SJCRH30 (cell line): ENCODE measurements around the gene RXFP1. TPM values are rescaled to one million over a fixed set of nuclear protein-coding genes. Genes with fewer than 3 reads are reported as not detected.
"Not testable (repeated sequence)": the region's sequence is repeated elsewhere in the genome, so short reads cannot be mapped to it uniquely, and the experiment has no call there.

Experiments
- DNase-seq, 2 experiments: peaks; one replicate each; pipeline ENCODE4 v3.0.0-alpha.2; 2015 to 2020
- H3K27ac ChIP-seq: fragments of 250-450 bp; sonication (Bioruptor Pico); 2 replicates; pipeline ENCODE4 v1.5.1; 2020; ENCODE audit warnings: mild to moderate bottlenecking, moderate library complexity
- H3K27me3 ChIP-seq: fragments of 250-450 bp; sonication (Bioruptor Pico); 2 replicates; pipeline ENCODE4 v1.5.1; 2020; ENCODE audit warnings: mild to moderate bottlenecking, moderate library complexity
- H3K36me3 ChIP-seq: fragments of 250-450 bp; sonication (Bioruptor Pico); 2 replicates; pipeline ENCODE4 v1.5.1; 2020; ENCODE audit warnings: mild to moderate bottlenecking, moderate library complexity
- H3K4me1 ChIP-seq: fragments of 250-450 bp; sonication (Bioruptor Pico); 2 replicates; pipeline ENCODE4 v1.5.1; 2020; ENCODE audit warnings: mild to moderate bottlenecking, moderate library complexity
- H3K4me3 ChIP-seq: fragments of 250-450 bp; sonication (Bioruptor Pico); 2 replicates; pipeline ENCODE4 v1.5.1; 2020; ENCODE audit warnings: mild to moderate bottlenecking, moderate library complexity
- H3K9me3 ChIP-seq: fragments of 250-450 bp; sonication (Bioruptor Pico); replicated peaks from 2 replicates; pipeline ENCODE4 v1.5.1; 2020; ENCODE audit warnings: mild to moderate bottlenecking, moderate library complexity
- total RNA-seq: library from RNA; depleted of rRNA; stranded (reverse); fragments of >200 nt; shearing (Covaris generic); gene quantifications from 2 replicates; pipeline ENCODE4 v1.2.3, GENCODE V29; 2014

Gene RXFP1
- total RNA-seq, 1 experiment from 2014 or later: 0.08 TPM

GRCh38 chr4:158621729-158622128 is 100.0 kb downstream of the RXFP1 start:
- Histone ChIP-seq H3K27ac (no peak overlapping the region), H3K9me3 (no peaks in the 10 kb centered on the region), H3K27me3 (no peaks in the 10 kb centered on the region), H3K36me3 (no peaks in the 10 kb centered on the region), H3K4me1 (no peaks in the 10 kb centered on the region), H3K4me3 (no peak overlapping the region)
- peak; percentile 2 to 6 for DNase-seq

GRCh38 chr4:158622251-158622650 is 100.6 kb downstream of the RXFP1 start:
- H3K9me3 ChIP-seq: no peaks in the 10 kb centered on the region
- no peak for DNase-seq
- H3K36me3 ChIP-seq: no peaks in the 10 kb centered on the region

GRCh38 chr4:158624889-158625478 is 103.3 kb downstream of the RXFP1 start:
- H3K4me1 ChIP-seq: no peaks in the 10 kb centered on the region
- no peak overlapping the region for H3K27ac ChIP-seq
- H3K36me3 ChIP-seq: no peaks in the 10 kb centered on the region
- H3K4me3 ChIP-seq: no peak overlapping the region
- H3K27me3 ChIP-seq: no peaks in the 10 kb centered on the region
- H3K9me3 ChIP-seq: no peaks in the 10 kb centered on the region
- peak; percentile 1 to 51 for DNase-seq

More at GRCh38 chr4:158622251-158622650, 100.6 kb downstream of the RXFP1 start:
- no peak overlapping the region for H3K27ac ChIP-seq
- no peaks in the 10 kb centered on the region for H3K27me3 ChIP-seq
- H3K4me1 ChIP-seq: no peaks in the 10 kb centered on the region
- H3K4me3 ChIP-seq: no peak overlapping the region

DNA sequence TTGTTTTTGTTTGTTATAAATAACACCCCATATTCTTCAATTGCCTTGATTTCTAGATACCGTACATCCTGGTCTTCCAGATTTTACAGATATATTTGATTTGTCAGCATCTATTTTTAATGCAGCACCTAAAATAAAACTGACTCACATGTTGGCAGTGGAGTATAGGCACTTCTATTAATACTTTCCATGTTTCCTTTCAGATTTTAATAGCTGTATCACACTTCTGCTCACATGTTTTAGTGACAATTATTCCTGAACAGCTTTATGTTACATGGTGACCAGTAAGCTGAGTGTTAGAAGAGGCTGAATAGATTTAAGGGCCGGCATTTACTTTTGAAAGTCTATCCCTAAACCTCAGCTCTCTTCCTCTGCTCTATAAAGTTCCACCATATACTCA is 103.9 kb downstream of the RXFP1 start:
- no peaks in the 10 kb centered on the region for H3K27me3 ChIP-seq
- H3K9me3 ChIP-seq: no peaks in the 10 kb centered on the region
- H3K4me3 ChIP-seq: no peak overlapping the region
- H3K36me3 ChIP-seq: no peaks in the 10 kb centered on the region
- no peak for DNase-seq
- no peaks in the 10 kb centered on the region for H3K4me1 ChIP-seq
- H3K27ac ChIP-seq: no peak overlapping the region

DNA sequence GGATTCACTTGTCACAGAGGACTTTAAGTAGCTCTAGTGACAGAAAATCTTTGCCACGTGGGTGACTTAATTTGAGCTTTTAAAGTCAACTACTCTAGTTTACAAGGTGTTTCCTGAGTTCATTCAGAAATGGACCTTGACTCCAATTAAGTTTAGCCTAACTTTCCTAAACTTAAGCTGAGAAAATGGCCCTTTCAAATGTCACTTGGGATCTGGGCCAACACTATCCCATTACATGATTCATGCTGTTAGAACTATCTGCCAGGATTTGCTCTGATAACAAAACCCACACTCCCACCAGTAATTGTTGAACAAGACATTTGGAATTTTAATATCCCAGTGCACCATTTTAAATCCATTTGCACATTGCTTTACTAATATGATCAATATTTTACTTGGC is 109.2 kb downstream of the RXFP1 start:
- Histone ChIP-seq H3K27me3 (no peaks in the 10 kb centered on the region), H3K36me3 (no peaks in the 10 kb centered on the region), H3K4me1 (no peaks in the 10 kb centered on the region), H3K9me3 (no peaks in the 10 kb centered on the region), H3K27ac (no peak overlapping the region), H3K4me3 (no peak overlapping the region)
- DNase-seq: no peak

DNA sequence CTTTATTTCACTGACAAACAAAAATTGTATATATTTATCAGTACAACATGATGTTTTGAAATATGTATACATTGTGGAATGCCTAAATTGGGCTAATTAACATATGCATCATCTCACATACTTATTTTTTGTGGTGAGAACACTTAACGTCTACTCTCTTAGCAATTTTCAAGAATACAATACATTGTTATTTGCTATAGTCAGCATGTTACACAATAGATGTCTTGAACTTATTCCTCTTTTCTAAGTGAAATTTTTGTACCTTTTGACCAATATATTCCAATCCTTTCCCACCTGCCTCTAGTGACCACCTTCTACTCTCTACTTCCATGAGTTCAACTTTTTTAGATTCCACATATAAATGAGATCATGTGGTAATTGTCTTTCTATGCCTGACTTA is 114.9 kb downstream of the RXFP1 start:
- H3K9me3 ChIP-seq: no peaks in the 10 kb centered on the region
- H3K27ac ChIP-seq: no peak overlapping the region
- no peaks in the 10 kb centered on the region for H3K4me1 ChIP-seq
- no peaks in the 10 kb centered on the region for H3K36me3 ChIP-seq
- no peak overlapping the region for H3K4me3 ChIP-seq
- no peak for DNase-seq
- H3K27me3 ChIP-seq: no peaks in the 10 kb centered on the region

DNA sequence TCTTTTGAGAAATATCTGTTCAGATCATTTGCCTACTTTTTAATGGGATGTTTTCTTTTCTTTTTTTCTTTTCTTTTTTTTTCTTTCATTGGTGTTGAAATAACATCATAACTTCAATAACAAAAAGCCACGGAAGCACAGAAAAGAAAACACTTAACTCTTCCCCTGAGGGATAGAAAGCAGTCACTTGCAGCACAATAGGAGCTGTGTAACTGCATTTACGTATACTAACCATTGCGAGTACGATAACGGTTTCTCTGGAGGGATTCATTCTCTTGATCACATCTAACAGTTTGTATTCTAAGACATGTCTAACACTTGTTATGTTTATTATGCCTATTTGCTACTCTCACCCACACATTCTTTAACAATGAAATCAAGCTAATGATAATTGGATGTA is 122.7 kb downstream of the RXFP1 start:
- no peak for DNase-seq
- Histone ChIP-seq H3K27ac (no peak overlapping the region), H3K27me3 (no peaks in the 10 kb centered on the region), H3K4me1 (no peaks in the 10 kb centered on the region), H3K36me3 (no peaks in the 10 kb centered on the region), H3K4me3 (no peak overlapping the region), H3K9me3 (no peaks in the 10 kb centered on the region)

GRCh38 chr4:158644760-158645159 is 123.1 kb downstream of the RXFP1 start:
- Histone ChIP-seq H3K27me3 (no peaks in the 10 kb centered on the region), H3K4me1 (no peaks in the 10 kb centered on the region), H3K4me3 (no peak overlapping the region), H3K9me3 (no peaks in the 10 kb centered on the region), H3K27ac (no peak overlapping the region), H3K36me3 (no peaks in the 10 kb centered on the region)
- DNase-seq: no peak

GRCh38 chr4:158649111-158649680 is 127.5 kb downstream of the RXFP1 start:
- Histone ChIP-seq H3K27ac (no peak overlapping the region), H3K27me3 (no peaks in the 10 kb centered on the region), H3K36me3 (no peaks in the 10 kb centered on the region), H3K4me3 (no peak overlapping the region), H3K9me3 (no peaks in the 10 kb centered on the region), H3K4me1 (no peaks in the 10 kb centered on the region)
- no peak for DNase-seq

DNA sequence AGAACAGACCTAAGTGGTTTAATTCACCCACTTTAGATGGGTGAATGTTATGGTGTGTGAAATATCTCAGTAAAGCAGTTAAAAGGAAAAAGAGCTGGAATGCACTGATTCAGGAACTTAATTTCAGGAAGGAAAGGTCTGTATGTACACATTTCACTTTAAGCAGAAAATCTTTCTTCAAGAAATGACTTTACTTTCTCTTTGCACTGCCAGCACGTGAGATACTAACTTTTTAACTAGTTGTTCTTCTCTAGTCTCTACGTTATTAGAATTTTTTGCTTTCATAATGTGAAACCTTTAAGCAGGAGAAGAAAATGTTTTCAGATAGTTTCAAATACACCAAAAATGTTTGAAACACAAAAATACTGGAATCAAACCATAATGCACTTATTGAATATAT is 131.2 kb downstream of the RXFP1 start:
- H3K9me3 ChIP-seq: no peaks in the 10 kb centered on the region
- no peak overlapping the region for H3K27ac ChIP-seq
- DNase-seq: no peak
- H3K4me1 ChIP-seq: no peaks in the 10 kb centered on the region
- no peaks in the 10 kb centered on the region for H3K36me3 ChIP-seq
- H3K4me3 ChIP-seq: no peak overlapping the region
- H3K27me3 ChIP-seq: no peaks in the 10 kb centered on the region

DNA sequence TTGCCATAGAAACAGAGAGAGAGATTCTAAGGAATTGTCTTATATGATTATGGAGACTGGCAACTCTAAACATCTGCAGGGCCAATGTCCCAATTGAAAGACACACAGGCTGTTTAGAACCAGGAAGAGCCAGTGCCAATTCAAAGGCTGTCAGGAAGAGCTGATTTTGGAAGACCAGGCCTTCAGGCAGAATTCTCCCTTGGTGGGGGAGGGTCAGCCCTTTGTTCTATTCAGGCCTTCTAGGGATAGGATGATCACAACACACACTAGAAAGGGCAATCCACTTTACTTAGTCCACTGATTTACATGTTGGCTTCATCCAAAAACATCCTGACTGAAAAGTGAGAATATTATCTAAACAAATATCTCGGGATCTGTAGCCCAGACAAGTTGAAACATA is 134.8 kb downstream of the RXFP1 start:
- no peak overlapping the region for H3K4me3 ChIP-seq
- DNase-seq: no peak
- no peak overlapping the region for H3K27ac ChIP-seq
- H3K4me1 ChIP-seq: no peaks in the 10 kb centered on the region
- H3K27me3 ChIP-seq: no peaks in the 10 kb centered on the region
- H3K9me3 ChIP-seq: no peaks in the 10 kb centered on the region
- no peaks in the 10 kb centered on the region for H3K36me3 ChIP-seq

DNA sequence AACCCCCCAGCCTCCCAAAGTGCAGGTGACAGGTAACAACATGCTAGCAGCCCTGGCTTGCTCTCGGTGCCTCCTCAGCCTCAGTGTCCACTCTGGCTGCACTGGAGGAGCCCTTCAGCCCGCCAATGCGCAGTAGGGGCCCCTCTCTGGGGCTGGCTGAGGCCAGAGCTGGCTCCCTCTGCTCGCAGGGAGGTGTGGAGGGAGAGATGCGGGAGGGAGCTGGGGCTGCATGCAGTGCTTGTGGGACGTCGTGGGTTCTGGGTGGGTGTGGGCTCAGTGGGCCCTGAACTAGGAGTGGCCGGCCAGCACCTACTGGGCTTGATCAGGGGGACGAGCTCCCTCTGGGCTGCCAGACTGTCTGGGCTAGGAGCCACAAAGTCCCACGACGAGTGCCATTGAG is 135.6 kb downstream of the RXFP1 start:
- no peaks in the 10 kb centered on the region for H3K4me1 ChIP-seq
- H3K27me3 ChIP-seq: no peaks in the 10 kb centered on the region
- DNase-seq: no peak
- H3K27ac ChIP-seq: no peak overlapping the region
- H3K36me3 ChIP-seq: no peaks in the 10 kb centered on the region
- no peaks in the 10 kb centered on the region for H3K9me3 ChIP-seq
- no peak overlapping the region for H3K4me3 ChIP-seq

- not testable (repeated sequence) for H3K27me3 ChIP-seq, DNase-seq, H3K9me3 ChIP-seq, H3K36me3 ChIP-seq, H3K4me1 ChIP-seq, H3K4me3 ChIP-seq, H3K27ac ChIP-seq
These were observed 141.6 kb downstream of the RXFP1 start for GRCh38 chr4:158663255-158663654.

- not testable (repeated sequence) for H3K4me3 ChIP-seq, H3K36me3 ChIP-seq, H3K27ac ChIP-seq, DNase-seq, H3K9me3 ChIP-seq, H3K27me3 ChIP-seq, H3K4me1 ChIP-seq
These were observed 142.3 kb downstream of the RXFP1 start for GRCh38 chr4:158663707-158664625.

- Histone ChIP-seq H3K36me3 (peaks cover 7% of the 10 kb centered on the region), H3K27me3 (no peaks in the 10 kb centered on the region), H3K27ac (no peak overlapping the region), H3K4me3 (no peak overlapping the region), H3K4me1 (no peaks in the 10 kb centered on the region), H3K9me3 (no peaks in the 10 kb centered on the region)
- no peak for DNase-seq
These were observed 143.1 kb downstream of the RXFP1 start for GRCh38 chr4:158664806-158665205.
